ENCODE data around the gene C19orf85.

C19orf85 gene

GRCh38 chr19:55419624-55420236 lies 44.8 kb downstream of the C19orf85 start:
- DNase-seq (ENCODE audit: extremely low read depth, low read depth) = no peak
- no peak for TF ChIP-seq CTCF (IDR thresholded peaks at IDR 0.05; ENCODE audit: low read depth, low read length)

GRCh38 chr19:55419103-55419502 lies 45.4 kb downstream of the C19orf85 start:
- DNase-seq (ENCODE audit: extremely low read depth, low read depth) = no peak
- no peak for TF ChIP-seq CTCF (IDR thresholded peaks at IDR 0.05; ENCODE audit: low read depth, low read length)

- DNase-seq (ENCODE audit: extremely low read depth, low read depth) = peak; percentile 64
- TF ChIP-seq CTCF (IDR thresholded peaks at IDR 0.05; ENCODE audit: low read depth, low read length) = peak; percentile 72
Measured at GRCh38 chr19:55418185-55418584, 46.4 kb downstream of the C19orf85 start.

All from AG09319 (cell line).